ENCODE results near the gene OGFOD2.
"Not testable (repeated sequence)": the region's sequence is repeated elsewhere in the genome, so short reads cannot be mapped to it uniquely, and the experiment has no call there.

Gene OGFOD2

DNA sequence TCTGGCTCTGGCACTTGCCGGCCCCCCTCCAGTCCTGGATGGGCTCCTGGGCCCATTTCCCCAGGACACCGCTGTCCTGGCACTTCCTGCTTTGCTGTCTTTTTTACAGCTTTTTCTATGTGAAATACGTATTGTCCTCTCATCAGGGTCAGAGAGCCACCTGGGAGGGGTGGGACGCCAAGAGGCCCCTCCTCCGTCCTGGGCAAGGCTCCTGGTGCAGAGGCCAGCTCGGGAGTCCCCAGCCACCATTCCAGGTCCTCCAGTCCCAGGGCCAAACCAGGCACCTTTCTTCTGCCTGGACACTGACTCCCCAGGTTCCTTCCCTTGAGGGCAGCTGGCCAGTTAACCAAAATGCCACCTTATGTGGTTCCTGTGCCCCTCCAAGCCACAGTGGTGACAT lies 28.2 kb downstream of the OGFOD2 start:
- no peaks in the 10 kb centered on the region for H3K36me3 ChIP-seq (ENCODE audit: control insufficient read depth, insufficient read depth, low read length)
- 87 to 89% methylated on average over 6 of the region's 6 CpGs for WGBS, 2 experiments
- no peaks in the 10 kb centered on the region for H3K9me3 ChIP-seq (ENCODE audit: control insufficient read depth, low read length)
- H3K27me3 ChIP-seq (ENCODE audit: control insufficient read depth, insufficient read depth, low read length, poor library complexity, severe bottlenecking): no peaks in the 10 kb centered on the region
- H3K27ac ChIP-seq (ENCODE audit: insufficient read depth, low read depth, low read length, poor library complexity, severe bottlenecking): no peak overlapping the region
- H3K4me3 ChIP-seq (ENCODE audit: insufficient read depth, low read depth, low read length): no peak overlapping the region
- no peaks in the 10 kb centered on the region for H3K4me1 ChIP-seq (ENCODE audit: control insufficient read depth, insufficient read depth, low read length)

DNA sequence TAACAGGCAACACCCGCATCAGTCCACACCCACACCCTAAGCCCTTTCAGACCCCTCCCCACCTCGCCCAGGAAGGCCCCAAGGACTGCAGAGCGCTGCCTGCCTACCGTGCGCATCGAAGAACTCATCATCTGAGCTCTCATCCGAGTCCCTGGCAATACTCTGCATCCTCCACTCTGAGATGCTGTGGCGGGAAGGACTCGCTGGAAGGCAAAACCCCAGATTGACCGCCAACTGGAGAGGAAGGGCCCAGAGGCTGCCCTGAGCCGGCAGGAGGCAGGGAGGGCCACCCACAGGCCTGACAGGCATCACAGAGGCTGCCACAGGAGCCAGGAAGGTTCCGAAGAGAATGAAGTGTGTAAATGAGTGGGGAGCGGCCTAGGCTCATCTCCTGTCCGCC lies 29.2 kb downstream of the OGFOD2 start:
- no peak overlapping the region for H3K27ac ChIP-seq (ENCODE audit: insufficient read depth, low read depth, low read length, poor library complexity, severe bottlenecking)
- H3K27me3 ChIP-seq (ENCODE audit: control insufficient read depth, insufficient read depth, low read length, poor library complexity, severe bottlenecking): no peaks in the 10 kb centered on the region
- WGBS, 2 experiments: 87 to 92% methylated on average over 14 of the region's 14 CpGs
- H3K4me1 ChIP-seq (ENCODE audit: control insufficient read depth, insufficient read depth, low read length): no peaks in the 10 kb centered on the region
- no peaks in the 10 kb centered on the region for H3K36me3 ChIP-seq (ENCODE audit: control insufficient read depth, insufficient read depth, low read length)
- no peak overlapping the region for H3K4me3 ChIP-seq (ENCODE audit: insufficient read depth, low read depth, low read length)
- H3K9me3 ChIP-seq (ENCODE audit: control insufficient read depth, low read length): no peaks in the 10 kb centered on the region

DNA sequence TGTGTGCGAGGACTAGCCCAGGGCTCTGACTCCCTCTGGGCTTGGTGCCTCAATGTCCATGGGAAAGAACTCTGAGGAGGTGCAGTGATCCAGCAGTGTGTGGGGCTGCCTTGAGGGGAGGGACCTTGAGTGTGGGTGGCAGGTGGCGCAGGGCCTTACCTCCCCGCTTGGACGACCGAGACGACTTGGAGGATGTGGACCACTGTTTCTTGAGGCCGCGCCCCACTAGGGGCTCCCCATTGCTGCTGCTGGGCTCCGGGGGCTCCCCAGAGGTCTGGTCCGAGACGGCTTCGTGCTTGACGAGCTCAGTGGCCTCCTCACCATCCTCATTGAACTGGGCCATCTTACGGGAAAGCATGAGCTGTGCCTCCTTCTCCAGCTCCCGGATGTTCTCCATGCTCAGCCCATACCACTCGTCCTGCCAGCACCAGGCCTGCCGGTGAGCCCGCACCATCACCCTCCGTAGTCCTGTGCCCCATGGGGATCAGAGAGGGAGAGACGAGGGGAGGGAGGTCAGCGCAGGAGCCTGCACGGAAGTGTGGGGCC lies 30.1 kb downstream of the OGFOD2 start:
- H3K9me3 ChIP-seq (ENCODE audit: control insufficient read depth, low read length): no peaks in the 10 kb centered on the region
- H3K27me3 ChIP-seq (ENCODE audit: control insufficient read depth, insufficient read depth, low read length, poor library complexity, severe bottlenecking): no peaks in the 10 kb centered on the region
- no peaks in the 10 kb centered on the region for H3K36me3 ChIP-seq (ENCODE audit: control insufficient read depth, insufficient read depth, low read length)
- no peak overlapping the region for H3K4me3 ChIP-seq (ENCODE audit: insufficient read depth, low read depth, low read length)
- no peak overlapping the region for H3K27ac ChIP-seq (ENCODE audit: insufficient read depth, low read depth, low read length, poor library complexity, severe bottlenecking)
- 94 to 95% methylated on average over 22 of the region's 22 CpGs for WGBS, 2 experiments
- H3K4me1 ChIP-seq (ENCODE audit: control insufficient read depth, insufficient read depth, low read length): no peaks in the 10 kb centered on the region

- no peaks in the 10 kb centered on the region for H3K9me3 ChIP-seq (ENCODE audit: control insufficient read depth, low read length)
- no peaks in the 10 kb centered on the region for H3K36me3 ChIP-seq (ENCODE audit: control insufficient read depth, insufficient read depth, low read length)
- H3K4me1 ChIP-seq (ENCODE audit: control insufficient read depth, insufficient read depth, low read length): no peaks in the 10 kb centered on the region
- no peak overlapping the region for H3K4me3 ChIP-seq (ENCODE audit: insufficient read depth, low read depth, low read length)
- H3K27me3 ChIP-seq (ENCODE audit: control insufficient read depth, insufficient read depth, low read length, poor library complexity, severe bottlenecking): no peaks in the 10 kb centered on the region
- WGBS, 2 experiments: 86 to 87% methylated on average over 12 of the region's 12 CpGs
- no peak overlapping the region for H3K27ac ChIP-seq (ENCODE audit: insufficient read depth, low read depth, low read length, poor library complexity, severe bottlenecking)
Observed at GRCh38 chr12:123006977-123007376, 31.9 kb downstream of the OGFOD2 start.

- no peaks in the 10 kb centered on the region for H3K27me3 ChIP-seq (ENCODE audit: control insufficient read depth, insufficient read depth, low read length, poor library complexity, severe bottlenecking)
- WGBS, 2 experiments: 96 to 97% methylated on average over 1 of the region's 1 CpG
- H3K27ac ChIP-seq (ENCODE audit: insufficient read depth, low read depth, low read length, poor library complexity, severe bottlenecking): no peak overlapping the region
- no peaks in the 10 kb centered on the region for H3K4me1 ChIP-seq (ENCODE audit: control insufficient read depth, insufficient read depth, low read length)
- H3K36me3 ChIP-seq (ENCODE audit: control insufficient read depth, insufficient read depth, low read length): no peaks in the 10 kb centered on the region
- no peak overlapping the region for H3K4me3 ChIP-seq (ENCODE audit: insufficient read depth, low read depth, low read length)
- H3K9me3 ChIP-seq (ENCODE audit: control insufficient read depth, low read length): no peaks in the 10 kb centered on the region
Observed at GRCh38 chr12:123010110-123010509, 35.1 kb downstream of the OGFOD2 start.

DNA sequence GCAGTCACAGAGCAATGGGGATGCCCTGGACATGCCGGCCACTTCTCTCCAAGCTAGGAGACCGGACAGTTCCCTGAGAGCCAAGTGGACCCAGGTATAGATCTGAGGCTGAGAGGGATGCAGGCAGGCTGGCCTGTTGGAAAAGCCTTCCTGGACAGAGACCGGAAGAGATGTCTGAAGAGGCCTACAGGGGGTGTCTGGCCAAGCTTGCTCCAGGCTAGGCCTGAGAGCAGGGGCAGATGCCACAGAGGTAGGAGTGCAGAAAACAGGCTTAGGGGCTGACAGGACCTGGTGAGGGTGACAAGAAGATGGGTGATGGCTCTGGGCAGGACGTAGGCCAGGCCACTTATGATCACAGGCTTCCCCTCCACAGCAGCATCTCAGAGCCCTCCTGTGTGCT lies 35.6 kb downstream of the OGFOD2 start:
- Histone ChIP-seq H3K27ac (ENCODE audit: insufficient read depth, low read depth, low read length, poor library complexity, severe bottlenecking) (no peak overlapping the region), H3K27me3 (ENCODE audit: control insufficient read depth, insufficient read depth, low read length, poor library complexity, severe bottlenecking) (no peaks in the 10 kb centered on the region), H3K9me3 (ENCODE audit: control insufficient read depth, low read length) (no peaks in the 10 kb centered on the region), H3K4me1 (ENCODE audit: control insufficient read depth, insufficient read depth, low read length) (no peaks in the 10 kb centered on the region), H3K36me3 (ENCODE audit: control insufficient read depth, insufficient read depth, low read length) (no peaks in the 10 kb centered on the region), H3K4me3 (ENCODE audit: insufficient read depth, low read depth, low read length) (no peak overlapping the region)
- WGBS, 2 experiments: 85 to 90% methylated on average over 4 of the region's 4 CpGs

- H3K4me1 ChIP-seq (ENCODE audit: control insufficient read depth, insufficient read depth, low read length): no peaks in the 10 kb centered on the region
- H3K9me3 ChIP-seq (ENCODE audit: control insufficient read depth, low read length): no peaks in the 10 kb centered on the region
- H3K27ac ChIP-seq (ENCODE audit: insufficient read depth, low read depth, low read length, poor library complexity, severe bottlenecking): no peak overlapping the region
- no peaks in the 10 kb centered on the region for H3K36me3 ChIP-seq (ENCODE audit: control insufficient read depth, insufficient read depth, low read length)
- no peaks in the 10 kb centered on the region for H3K27me3 ChIP-seq (ENCODE audit: control insufficient read depth, insufficient read depth, low read length, poor library complexity, severe bottlenecking)
- no peak overlapping the region for H3K4me3 ChIP-seq (ENCODE audit: insufficient read depth, low read depth, low read length)
- WGBS, 2 experiments: 91% methylated on average over 6 of the region's 6 CpGs
Observed at GRCh38 chr12:123011701-123012100, 36.7 kb downstream of the OGFOD2 start.

DNA sequence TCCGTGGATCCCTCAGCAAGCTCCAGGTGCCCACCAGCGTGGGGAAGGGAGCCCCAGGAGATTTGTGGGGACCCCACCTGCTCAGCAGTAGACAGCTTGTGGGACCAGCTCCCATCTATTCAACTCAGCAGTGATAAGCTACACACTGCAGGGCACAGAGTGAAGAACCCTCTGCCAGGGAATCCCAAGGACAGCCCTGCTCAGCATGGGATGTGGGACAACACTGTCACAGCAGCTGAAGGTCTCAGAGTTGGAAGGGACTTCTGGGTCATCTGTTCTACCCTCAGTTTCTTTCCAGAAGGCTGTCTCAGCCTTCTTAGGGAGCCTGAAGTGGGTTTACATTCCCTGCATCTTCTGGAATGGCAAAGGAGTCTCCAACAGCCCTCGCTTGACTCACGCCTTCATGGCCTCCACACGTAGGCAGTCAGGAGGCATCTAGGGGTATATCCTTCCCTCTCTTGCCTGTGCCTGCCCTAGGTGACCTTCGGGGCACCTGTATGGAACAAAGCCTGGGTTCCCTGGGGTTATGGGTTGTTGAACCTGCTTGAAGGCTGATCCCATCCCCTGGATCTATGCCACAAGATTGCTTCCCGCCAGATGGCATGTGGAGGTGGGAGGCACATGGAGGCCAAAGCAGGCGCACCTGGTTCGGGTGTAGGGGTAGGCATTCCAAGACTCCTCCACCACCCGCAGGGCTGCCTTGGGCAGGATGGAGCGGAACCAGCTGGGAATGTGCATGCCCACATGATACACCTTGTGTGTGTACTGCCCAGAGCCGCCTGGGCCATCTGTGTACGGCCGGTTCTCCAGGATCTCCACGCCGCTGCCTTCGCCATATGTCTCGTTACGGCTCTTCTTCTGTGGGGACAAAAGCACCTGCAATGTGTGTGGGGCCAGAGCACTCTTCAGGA lies 38.4 kb downstream of the OGFOD2 start:
- Histone ChIP-seq H3K27me3 (ENCODE audit: control insufficient read depth, insufficient read depth, low read length, poor library complexity, severe bottlenecking) (no peaks in the 10 kb centered on the region), H3K4me1 (ENCODE audit: control insufficient read depth, insufficient read depth, low read length) (no peaks in the 10 kb centered on the region), H3K4me3 (ENCODE audit: insufficient read depth, low read depth, low read length) (no peak overlapping the region), H3K27ac (ENCODE audit: insufficient read depth, low read depth, low read length, poor library complexity, severe bottlenecking) (no peak overlapping the region), H3K9me3 (ENCODE audit: control insufficient read depth, low read length) (no peaks in the 10 kb centered on the region), H3K36me3 (ENCODE audit: control insufficient read depth, insufficient read depth, low read length) (no peaks in the 10 kb centered on the region)
- WGBS, 2 experiments: 95% methylated on average over 19 of the region's 19 CpGs

DNA sequence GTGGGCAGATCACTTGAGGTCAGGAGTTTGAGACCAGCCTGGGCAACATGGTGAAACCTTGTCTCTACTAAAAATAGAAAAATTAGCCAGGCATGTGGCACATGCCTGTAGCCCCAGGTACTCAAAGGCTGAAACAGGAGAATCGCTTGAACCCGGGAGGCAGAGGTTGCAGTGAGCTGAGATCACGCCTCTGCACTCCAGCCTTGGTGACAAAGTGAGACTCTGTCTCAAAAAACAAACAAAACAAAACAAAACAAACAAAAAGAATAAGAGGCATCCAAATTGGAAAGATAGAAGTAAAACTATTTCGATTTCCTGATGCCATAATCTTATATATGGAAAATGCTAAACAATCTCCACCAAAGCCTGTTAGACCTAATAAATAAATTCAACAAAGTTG lies 39.4 kb downstream of the OGFOD2 start:
- 89 to 95% methylated on average over 3 to 4 of the region's 4 CpGs for WGBS, 2 experiments
- H3K27ac ChIP-seq (ENCODE audit: insufficient read depth, low read depth, low read length, poor library complexity, severe bottlenecking); H3K36me3 ChIP-seq (ENCODE audit: control insufficient read depth, insufficient read depth, low read length); H3K4me3 ChIP-seq (ENCODE audit: insufficient read depth, low read depth, low read length); H3K4me1 ChIP-seq (ENCODE audit: control insufficient read depth, insufficient read depth, low read length); H3K27me3 ChIP-seq (ENCODE audit: control insufficient read depth, insufficient read depth, low read length, poor library complexity, severe bottlenecking); H3K9me3 ChIP-seq (ENCODE audit: control insufficient read depth, low read length): not testable (repeated sequence)

DNA sequence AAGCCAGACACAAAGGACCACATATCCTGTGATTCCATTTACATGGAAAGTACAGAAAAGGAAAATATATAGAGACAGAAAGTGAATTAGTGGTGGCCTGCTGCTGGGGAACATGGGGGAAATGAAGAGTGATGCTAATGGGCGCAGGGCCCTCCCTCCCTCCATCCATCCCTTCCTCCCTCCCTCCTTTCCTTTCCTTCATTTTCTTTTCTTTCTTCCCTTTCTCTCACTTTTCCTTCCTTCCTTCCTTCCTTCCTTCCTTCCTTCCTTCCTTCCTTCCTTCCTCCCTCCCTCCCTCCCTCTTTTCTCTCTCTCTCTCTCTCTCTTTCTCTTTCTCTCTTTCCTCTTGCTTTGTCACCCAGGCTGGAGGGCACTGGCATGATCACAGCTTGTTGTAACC lies 42.7 kb downstream of the OGFOD2 start:
- Histone ChIP-seq H3K27me3 (ENCODE audit: control insufficient read depth, insufficient read depth, low read length, poor library complexity, severe bottlenecking) (no peaks in the 10 kb centered on the region), H3K4me1 (ENCODE audit: control insufficient read depth, insufficient read depth, low read length) (no peaks in the 10 kb centered on the region), H3K9me3 (ENCODE audit: control insufficient read depth, low read length) (no peaks in the 10 kb centered on the region), H3K36me3 (ENCODE audit: control insufficient read depth, insufficient read depth, low read length) (no peaks in the 10 kb centered on the region), H3K27ac (ENCODE audit: insufficient read depth, low read depth, low read length, poor library complexity, severe bottlenecking) (no peak overlapping the region), H3K4me3 (ENCODE audit: insufficient read depth, low read depth, low read length) (no peak overlapping the region)
- WGBS, 2 experiments: 92% methylated on average over 1 of the region's 1 CpG
